ENCODE measurements around the gene RNF43.

The RNF43 gene

DNA sequence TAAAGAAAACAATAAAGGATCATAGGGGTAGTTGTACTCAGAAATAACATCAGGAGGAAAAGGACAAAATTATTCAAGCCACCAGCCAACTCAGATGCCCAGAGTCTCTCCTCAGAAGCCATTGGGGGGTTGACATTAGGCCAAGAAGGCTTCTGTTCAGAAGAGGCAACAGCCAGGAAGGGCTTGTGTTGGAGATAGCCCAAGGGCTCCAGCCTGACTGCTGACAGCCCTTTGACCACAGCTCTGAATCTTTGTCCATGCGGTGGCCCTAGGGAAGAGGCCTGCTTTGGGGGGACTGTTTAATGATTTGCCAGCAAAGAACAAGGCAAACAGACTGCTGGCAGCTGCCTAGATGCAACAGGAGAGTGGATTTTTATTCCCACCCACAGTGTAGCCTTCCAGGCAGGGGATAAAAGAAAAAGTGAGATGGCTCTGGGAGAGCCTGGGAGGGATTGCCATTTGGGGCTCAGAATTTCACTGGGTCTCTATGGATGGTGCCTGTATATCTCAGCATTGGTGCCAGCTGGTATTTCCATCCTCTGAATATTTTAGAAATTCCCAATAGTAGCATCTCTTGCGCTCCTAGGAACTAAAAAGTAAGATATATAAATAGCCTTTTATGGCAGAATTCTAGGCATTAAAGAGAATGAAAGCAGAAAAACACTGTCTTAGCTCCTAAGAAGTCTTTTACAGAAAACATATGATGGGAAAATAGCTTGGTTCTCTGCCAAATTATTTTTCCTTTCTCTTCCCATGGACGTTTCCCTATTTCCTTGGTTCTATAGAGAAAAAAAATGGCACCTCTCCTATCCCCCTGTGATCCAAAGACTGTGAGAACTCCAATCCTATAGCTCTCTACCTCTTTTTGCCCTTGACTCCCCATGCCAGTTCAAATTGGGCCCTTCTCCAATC lies 36.0 kb downstream of the RNF43 start:
- DNase-seq (ENCODE audit: low spot score): no peak

DNA sequence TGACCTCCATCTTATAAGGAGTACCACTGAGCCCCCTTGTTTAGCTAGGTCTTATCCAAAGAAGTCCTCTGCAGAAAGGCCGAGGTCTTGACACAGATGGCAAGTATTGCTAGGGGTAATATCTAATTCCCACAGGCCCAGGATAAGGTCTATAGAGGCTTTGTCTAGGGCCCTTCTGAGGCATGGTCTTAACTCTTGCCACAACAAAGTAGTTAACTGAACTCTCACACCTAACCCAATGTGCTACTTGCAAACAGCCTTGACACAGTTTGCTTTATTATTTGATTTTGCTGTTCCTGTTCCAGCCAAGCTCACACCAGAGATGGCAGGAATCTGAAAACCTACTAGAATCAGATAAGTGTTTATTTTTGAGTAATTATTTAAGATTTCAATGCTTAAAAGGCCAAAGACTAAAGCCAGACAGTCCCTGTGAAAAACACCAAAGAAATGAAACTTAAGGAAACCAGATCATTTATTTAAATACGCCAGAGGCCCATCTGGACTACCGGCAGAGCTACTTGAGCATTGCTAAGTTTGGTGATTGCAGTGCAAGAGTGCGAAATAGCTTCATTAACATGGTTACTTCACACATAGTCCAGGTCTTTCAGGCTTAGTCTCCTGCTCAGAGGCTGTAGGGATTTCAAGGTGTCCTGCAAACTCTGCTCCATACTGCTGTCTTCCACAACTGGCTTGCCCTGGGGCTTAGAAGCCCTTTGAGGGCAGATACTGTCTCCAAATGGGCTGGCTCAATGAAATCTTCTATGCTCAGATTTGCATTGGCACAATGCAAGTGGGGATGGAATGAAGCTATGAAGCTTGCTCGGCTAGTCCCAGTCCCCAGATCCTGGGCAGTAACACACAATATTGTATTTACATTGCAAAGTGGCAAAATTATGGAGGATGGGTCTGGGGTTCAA lies 36.9 kb downstream of the RNF43 start:
- no peak for DNase-seq (ENCODE audit: low spot score)

DNA sequence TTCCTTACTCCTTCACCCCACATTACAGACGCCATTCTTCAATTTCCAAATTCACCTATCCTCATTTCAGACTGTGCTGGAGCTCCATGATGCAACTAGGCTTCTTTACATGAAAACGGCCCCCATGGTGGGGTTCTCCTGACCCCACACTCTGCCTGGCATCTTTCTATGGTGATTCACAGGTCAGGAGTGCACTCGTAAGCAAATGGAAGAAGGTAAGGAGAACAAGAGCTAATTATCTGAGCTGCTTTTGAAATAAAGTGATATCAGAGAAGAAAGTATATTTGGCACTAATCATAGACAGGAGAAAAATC lies 37.9 kb downstream of the RNF43 start:
- peak; percentile 58 for DNase-seq (ENCODE audit: low spot score)

DNA sequence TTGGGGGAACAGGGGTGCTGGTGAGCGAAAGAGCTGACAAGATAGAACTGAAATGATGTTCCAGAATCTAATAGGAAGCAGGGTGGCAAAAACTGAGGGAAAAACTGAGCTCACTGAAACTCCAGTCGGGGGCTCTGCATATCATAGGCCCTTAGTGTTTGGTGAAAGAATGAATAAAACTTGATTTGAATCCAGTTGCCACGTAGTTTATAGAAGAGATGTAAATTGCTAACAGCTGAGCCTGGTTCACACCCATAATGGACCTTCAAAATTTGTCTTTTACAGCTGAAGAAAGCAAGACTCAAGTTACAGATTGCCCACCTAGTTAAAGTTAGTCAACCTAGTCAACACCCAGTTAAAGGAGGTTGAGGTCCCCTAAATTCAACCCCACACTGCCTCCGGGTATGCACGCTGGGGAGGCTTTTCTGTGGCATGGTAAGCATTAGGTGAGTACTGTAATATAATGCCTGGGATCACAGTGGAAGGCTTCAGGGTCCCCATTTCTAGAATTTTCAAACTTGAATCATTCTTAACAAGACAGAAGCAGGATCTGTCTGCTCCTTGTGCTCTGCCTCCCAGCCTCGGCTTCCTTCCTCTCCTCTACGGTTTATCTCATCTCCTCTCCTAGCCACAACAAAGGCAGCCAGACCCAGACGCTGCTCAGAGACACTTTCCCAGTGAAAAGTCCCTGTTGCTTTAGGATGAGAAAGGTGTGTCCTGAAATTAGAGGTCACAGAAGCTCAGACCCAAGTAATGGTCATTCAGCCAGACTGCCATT lies 38.4 kb downstream of the RNF43 start:
- peak; percentile 68 for DNase-seq (ENCODE audit: low spot score)

DNA sequence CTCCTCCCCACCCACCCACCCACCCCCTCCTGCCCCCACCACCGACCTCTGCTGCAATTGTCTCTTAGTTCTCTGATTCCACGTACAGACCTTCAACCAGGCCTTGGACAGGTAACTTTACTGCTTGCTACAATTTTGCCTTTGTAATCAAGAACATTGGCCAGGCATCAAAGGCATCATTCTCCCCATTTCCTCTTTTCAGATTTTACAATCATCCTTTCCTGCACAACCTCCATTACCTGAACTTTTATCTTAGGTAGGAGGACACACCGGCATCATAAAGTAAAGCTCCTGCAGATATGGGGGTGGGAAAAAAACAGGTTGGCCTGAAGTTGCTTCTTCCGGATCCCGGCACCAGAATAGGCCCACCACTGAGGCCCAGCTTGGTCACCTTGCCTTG lies 39.7 kb downstream of the RNF43 start:
- DNase-seq (ENCODE audit: low spot score): peak; percentile 61

DNA sequence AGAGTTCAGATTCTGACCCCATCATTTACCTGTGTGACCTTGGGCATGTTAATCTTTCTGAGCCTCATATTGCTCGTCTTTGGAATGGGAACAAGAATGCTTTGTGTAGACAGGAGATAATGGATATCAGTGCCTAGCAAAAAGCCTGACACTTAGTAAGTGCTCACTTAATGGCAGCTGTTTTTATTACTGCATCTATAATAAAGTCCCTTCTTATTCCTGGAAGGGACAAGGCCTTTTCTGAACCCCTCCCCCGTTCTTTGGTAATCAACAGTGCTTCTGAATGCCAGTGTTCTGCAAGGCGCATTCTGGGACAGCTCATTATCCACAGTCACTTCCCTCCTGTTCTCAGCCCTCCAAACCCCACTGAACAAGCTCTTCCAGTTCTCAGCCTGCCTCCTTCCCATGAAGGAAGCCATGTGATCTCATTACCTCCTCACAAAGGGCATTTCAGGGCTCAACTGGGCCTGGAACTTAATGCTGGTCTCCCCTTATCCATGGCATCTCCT lies 40.2 kb downstream of the RNF43 start:
- peak; percentile 54 for DNase-seq (ENCODE audit: low spot score)

DNA sequence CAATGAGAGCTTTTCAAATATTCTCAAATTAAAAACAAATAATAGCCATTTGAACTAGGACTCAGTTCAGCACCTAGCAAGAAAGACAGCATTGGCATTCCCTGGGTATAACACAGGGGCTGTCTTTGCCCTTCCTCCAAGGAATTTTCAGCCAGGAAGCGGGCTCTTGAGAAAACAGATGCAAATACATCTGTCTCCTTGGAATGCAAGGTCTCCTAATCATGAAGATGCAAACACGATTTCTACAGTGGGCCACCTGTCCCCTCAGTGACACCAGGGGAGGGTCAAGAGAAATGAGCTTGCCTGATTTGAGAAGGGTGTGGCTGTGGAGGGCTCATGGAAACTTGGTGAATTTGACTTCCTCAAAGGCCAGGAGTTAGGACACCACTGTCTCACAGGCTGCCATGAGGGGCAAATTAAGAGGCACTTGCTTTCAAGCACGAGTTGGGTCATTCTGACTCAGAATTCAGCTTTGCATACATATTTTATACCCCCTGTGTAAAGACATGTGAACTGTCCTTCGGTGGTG lies 40.8 kb downstream of the RNF43 start:
- no peak for DNase-seq (ENCODE audit: low spot score)

DNA sequence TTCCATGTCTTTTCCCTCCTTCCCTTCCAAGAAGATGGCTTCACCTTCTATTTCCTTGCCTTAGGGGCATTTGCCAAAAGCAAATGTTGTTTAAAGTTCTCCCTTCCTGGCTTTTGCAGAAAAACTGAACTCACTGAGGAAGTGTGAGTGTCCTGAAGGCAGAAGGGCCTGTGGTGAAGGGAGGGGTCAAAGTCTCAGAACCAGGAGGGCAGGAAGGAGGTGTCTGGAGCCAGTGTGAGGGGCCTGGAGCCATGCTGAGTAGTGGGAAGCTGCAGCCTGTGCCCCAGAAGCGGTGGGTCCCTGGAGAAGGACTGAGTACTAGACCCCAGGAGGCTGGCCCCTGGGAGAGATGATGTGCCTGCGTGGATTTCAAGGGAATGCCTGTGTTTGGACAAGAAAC lies 41.5 kb downstream of the RNF43 start:
- DNase-seq (ENCODE audit: low spot score): no peak

DNA sequence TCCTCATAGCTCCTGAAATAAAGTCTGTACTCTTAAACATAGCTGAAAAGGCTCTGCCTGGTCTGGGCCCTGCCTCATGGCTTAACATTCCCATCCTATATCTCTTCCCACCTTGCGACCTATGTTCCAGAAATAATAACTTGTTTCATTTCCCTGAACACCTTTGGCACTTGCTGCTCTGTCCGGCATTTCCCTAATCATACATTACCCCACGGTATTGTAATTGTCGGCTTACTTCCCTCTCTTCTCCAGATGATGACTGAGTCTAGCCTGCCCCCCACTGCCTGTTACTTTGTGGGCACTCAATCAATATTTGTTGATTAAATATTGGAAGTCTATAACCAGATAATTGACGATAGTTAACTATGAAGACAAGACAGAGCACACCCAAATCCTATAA lies 42.1 kb downstream of the RNF43 start:
- no peak for DNase-seq (ENCODE audit: low spot score)

DNA sequence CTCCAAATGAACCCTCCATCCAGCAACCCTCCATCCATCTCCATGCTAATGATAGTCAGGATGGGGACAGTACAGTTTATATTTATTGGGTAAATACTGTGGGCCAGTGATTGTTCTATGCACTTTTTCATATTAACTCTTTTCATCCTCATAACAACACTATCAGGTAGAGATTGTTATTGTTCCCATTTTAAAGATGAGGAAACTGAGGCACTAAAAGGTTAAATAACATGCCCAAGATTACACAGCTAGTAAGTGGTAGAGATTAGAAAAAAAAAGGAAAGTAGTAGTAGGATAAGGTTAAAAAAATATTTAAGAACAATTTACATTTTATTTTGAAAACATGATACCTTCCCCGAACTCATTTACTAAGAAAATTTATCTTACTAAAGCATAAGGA lies 43.4 kb downstream of the RNF43 start:
- no peak for DNase-seq (ENCODE audit: low spot score)

DNA sequence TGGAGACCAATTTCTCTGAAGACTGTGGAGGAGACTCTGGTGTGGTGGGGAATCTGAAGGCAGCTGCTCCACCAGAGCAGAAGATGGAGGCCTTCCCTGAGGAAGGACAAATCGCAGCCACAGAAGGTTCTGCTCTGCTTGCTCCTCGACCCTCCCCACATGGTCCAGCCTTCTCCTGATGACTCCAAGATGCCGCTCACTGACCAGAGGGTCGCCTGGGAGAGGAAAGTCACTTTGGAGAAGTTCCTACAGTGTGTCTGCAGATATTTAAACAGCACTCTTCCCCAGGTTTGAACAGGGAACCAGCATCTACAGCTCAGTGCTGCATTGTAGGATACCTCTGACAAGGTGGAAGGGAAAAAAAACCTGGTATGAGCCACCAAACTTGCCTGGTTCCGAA lies 44.3 kb downstream of the RNF43 start:
- DNase-seq (ENCODE audit: low spot score): no peak

DNA sequence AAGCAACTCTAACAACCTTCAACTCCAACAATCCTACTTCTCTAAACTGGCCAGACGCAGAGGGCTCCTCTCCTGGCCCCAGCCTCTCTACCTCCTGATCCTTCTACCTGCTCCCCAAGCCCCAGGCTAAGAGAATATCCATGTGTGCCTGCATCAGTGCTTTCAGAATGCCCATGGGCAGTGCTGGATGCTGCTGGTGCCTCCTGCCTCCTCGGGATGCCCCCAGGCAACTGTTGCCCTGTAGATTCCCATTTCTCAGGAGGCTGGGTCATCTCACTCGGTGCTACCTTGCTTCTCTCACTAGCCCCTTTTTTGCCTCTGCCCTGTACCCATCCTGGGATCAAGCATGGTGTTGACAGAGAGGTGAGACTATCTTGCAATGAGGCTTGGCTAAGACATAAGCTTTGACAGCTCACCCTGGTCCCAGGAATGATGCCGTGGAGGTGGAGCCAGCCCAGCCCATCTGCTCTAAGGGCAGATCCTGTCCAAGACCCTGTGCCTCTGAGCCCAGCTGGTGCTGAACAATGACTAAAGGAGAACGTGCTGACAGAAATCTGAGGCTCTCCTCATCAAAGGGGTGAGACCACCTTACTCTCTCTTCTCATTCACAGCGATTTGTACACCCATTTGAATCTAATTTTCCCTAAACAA lies 45.9 kb downstream of the RNF43 start:
- no peak for DNase-seq (ENCODE audit: low spot score)

DNA sequence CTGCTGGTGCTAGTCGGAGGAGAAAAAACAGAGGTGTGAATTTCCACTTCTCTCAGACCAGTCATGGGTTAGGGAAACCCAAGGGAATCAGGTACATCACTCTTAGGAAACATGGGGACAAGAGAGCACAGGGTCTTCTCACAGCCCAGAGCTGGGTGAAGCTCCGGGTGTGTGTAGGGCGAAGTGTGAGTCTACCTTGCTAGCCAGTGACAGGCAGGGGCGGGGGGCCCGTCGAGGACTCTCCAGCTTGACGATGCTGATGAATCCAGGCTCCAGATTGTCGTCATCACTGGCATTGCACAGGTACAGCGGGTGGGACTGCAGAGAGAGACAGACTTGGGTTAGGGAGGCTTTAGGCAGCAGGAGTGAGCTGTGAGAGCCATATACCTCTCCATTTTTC lies 46.6 kb downstream of the RNF43 start:
- no peak for DNase-seq (ENCODE audit: low spot score)

DNA sequence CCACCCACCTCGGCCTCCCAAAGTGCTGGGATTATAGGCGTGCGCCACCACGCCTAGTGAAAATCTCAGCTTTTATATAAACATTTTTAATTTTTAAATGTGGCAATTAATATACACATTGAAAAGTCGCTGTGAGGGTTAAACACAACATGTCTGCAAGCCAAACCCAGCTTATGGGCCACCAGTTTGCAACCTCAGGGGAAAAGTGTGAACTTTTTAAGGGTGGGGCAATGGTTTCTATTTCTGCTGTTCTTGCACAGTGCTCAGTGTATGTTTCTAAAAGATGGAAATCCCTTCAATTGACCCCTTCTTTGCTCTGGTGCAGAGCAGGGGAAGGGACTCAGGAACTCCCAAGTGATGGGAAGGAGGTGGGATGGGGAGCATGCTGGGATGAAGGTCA lies 47.0 kb downstream of the RNF43 start:
- DNase-seq (ENCODE audit: low spot score): no peak

DNA sequence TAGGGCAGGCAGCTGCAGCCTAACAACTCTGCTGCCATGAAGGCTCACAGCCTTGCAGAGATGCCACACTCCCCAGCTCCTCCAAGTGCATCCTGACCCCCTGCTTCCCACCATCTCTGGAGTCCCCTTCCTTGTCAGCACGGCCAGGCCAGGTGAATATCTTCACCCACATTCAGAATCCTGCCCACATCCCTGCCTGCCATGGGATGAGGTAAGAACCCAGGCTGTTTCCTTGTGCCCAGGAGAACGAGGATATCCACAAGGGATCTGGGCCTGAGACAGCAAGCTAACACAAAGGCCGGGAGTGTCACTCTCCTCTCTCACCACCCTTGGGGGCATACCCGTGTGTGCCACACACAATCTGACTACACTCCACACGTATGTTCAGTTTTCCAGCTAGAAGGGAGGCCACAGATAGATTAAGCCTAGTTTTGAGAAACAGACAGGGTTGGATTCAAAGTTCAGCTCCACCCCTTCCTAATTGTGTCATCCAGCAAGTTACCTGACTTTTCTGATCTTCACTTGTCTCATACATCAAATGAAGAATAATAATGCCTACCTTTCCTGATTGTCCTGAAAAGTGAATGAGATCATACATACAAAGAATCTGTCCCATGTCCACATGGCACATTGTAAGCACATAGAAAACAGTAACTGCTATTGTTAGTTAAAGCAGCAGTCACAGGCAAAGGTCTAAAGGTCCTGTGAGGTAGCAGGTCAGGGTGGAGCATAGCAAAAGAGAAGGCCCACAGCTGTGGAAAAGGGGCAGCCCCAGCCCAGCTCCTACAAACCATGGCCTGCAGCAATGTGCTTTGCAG lies 47.9 kb downstream of the RNF43 start:
- no peak for DNase-seq (ENCODE audit: low spot score)

DNA sequence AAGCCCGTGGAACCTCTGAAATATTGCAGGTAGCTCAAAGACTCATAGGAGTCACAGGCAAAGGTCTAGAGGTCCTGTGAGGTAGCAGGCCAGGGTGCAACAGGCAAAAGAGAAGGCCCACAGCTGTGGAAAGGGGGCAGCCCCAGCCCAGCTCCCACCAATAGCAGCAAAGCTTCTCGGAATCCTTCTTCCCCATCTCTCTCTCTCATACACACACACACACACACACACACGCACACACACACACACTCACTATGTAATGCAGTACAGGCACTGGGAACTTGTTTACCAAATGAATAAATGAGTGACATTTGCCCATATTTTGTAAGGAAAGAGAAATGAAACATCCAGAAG lies 48.5 kb downstream of the RNF43 start:
- DNase-seq (ENCODE audit: low spot score): no peak
